Adipocyte (in vitro differentiated cells): ENCODE measurements around the gene BCL2L1.
A peak's percentile ranks its signal among the peaks of the same experiment; 100 is the strongest.

Experiments
- DNase-seq: peaks from one replicate; pipeline ENCODE4 v3.0.0-alpha.2; 2015; ENCODE audit warnings: low read depth
- H3K27me3 ChIP-seq: replicated peaks from 2 replicates; pipeline ENCODE4 v1.7.0; 2013; ENCODE audit warnings: mild to moderate bottlenecking, low read length, moderate library complexity; ENCODE audit not compliant: control insufficient read depth, insufficient read depth
- H3K36me3 ChIP-seq: 2 replicates; pipeline ENCODE4 v1.7.0; 2013; ENCODE audit warnings: low read length, mild to moderate bottlenecking, moderate library complexity; ENCODE audit not compliant: control insufficient read depth, insufficient read depth, severe bottlenecking
- H3K4me1 ChIP-seq: 2 replicates; pipeline ENCODE4 v1.7.0; 2013; ENCODE audit warnings: mild to moderate bottlenecking, low read length, moderate library complexity; ENCODE audit not compliant: control insufficient read depth, insufficient read depth
- H3K4me3 ChIP-seq: 2 replicates; pipeline ENCODE4 v1.7.0; 2013; ENCODE audit warnings: mild to moderate bottlenecking, low read length, moderate library complexity
- H3K9ac ChIP-seq: 2 replicates; pipeline ENCODE4 v1.7.0; 2013; ENCODE audit warnings: mild to moderate bottlenecking, low read length, moderate library complexity
- H3K9me3 ChIP-seq: 2 replicates; pipeline ENCODE4 v1.7.0; 2013; ENCODE audit warnings: mild to moderate bottlenecking, low read length, moderate library complexity; ENCODE audit not compliant: control insufficient read depth

Gene BCL2L1

DNA sequence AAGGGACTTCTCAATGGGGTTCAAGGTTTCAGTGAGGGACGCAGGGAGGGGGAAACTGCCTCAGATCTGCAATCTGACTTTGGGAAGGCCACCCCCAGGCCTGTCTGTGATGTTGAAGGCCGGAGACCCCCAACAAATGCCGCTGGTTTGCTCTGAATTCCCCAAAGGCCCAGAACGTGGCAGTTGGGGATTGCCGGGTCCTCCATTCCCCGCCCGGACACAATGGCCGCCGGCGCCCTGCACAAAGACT lies 326 bp upstream of the BCL2L1 start:
- H3K4me3 ChIP-seq, result peak overlapping the region; percentile 83

GRCh38 chr20:31721408-31722256 lies 1.0 kb downstream of the BCL2L1 start:
- no peak for DNase-seq
- peak overlapping the region; percentile 98 for H3K9ac ChIP-seq
- H3K4me3 ChIP-seq, result peak overlapping the region; percentile 83
- H3K9me3 ChIP-seq, result no peaks in the 10 kb centered on the region
- H3K36me3 ChIP-seq, result peaks cover 27% of the 10 kb centered on the region
- no peaks in the 10 kb centered on the region for H3K27me3 ChIP-seq
- peaks cover 42% of the 10 kb centered on the region for H3K4me1 ChIP-seq

More for the DNA sequence above, 326 bp upstream of the BCL2L1 start:
- H3K27me3 ChIP-seq, result no peaks in the 10 kb centered on the region
- H3K36me3 ChIP-seq, result peaks cover 17% of the 10 kb centered on the region
- no peaks in the 10 kb centered on the region for H3K9me3 ChIP-seq
- H3K9ac ChIP-seq, result peak overlapping the region; percentile 98
- no peak for DNase-seq
- peaks cover 34% of the 10 kb centered on the region for H3K4me1 ChIP-seq

DNA sequence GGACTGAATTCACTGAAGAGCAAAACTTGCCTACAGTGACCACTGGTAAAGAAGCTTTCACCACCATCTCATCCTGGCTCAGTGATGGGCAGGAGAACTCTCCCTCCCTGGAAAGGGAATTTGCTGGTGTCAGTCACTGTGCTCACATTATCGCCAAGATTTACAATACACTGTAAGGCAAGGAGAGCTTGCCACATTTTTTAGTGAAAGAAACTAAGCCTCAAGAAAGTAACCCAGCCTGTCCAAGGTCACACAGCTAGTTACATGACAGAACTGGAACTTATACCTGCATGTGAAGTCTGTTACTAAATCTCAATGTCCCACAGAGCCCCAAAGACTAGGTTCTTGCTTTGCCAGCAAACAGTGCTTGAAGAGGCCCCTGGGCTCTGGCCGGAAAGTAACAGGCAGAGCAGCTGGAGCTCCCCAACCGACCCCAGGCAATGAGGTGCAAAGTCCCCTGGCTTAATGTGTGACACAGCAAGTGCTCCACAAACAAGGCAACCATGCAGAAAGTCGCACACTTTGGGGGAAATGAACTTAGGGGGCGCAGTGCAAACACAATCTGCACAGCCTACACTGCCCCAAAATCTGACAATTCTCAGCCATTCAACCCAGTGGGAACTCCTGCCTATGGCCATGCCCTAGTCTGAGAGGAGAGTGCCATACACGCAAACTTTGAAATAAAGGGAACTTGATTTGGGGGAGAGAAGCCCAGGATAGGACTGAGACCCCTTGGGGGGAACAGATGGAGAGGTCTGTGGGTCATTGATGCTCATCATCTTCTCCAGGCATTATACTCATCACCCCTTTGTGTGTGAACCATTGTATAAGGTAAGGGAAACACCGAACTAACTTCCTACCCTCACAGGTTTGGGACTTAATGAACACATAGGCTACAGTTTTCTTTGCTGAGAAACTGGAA lies 1.9 kb downstream of the BCL2L1 start:
- peak; percentile 32 for DNase-seq
- peak overlapping the region; percentile 83 for H3K4me3 ChIP-seq

GRCh38 chr20:31719644-31720485 lies 2.8 kb downstream of the BCL2L1 start:
- H3K4me3 ChIP-seq, result peak overlapping the region; percentile 83

More for the DNA sequence above, 1.9 kb downstream of the BCL2L1 start:
- no peaks in the 10 kb centered on the region for H3K27me3 ChIP-seq
- H3K9ac ChIP-seq, result peak overlapping the region; percentile 98
- H3K9me3 ChIP-seq, result no peaks in the 10 kb centered on the region
- H3K4me1 ChIP-seq, result peaks cover 51% of the 10 kb centered on the region
- peaks cover 34% of the 10 kb centered on the region for H3K36me3 ChIP-seq

DNA sequence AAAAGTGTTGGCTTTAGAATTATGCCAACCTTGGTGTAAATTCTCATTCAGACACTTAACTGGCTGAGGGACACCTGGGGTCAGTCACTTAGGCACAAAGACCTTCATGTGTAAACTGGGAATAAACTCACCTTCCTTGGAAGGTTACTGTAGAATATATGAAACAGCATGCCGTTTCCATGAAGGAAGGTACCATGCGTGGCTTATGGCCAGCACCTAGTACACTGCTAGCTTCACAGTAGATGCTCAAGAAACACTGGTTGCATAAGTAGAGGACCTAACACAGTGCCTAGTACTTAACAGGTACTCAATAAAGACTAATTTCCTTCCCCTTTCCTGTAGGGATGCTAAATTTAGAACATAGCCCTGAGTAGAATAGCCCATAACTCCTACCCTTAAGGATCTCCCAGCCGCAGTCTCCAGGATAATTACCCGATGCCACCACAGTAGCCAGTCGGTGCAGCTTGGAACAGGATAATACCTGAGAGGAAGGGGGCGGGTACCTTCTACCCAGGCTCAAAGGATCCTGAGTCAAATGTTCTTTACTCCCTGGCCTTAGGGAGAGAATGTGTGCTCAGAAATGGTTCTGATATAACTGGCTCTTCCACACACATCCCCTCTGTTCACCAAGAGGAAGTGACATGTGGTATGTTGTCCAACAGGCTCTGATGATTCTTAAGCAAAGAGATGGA lies 3.6 kb downstream of the BCL2L1 start:
- peak overlapping the region; percentile 83 for H3K4me3 ChIP-seq
- peaks cover 46% of the 10 kb centered on the region for H3K36me3 ChIP-seq
- H3K27me3 ChIP-seq, result no peaks in the 10 kb centered on the region
- H3K9me3 ChIP-seq, result no peaks in the 10 kb centered on the region
- peak overlapping the region; percentile 98 for H3K9ac ChIP-seq
- peaks cover 65% of the 10 kb centered on the region for H3K4me1 ChIP-seq
- no peak for DNase-seq

More at GRCh38 chr20:31719644-31720485, 2.8 kb downstream of the BCL2L1 start:
- H3K9me3 ChIP-seq, result no peaks in the 10 kb centered on the region
- peak overlapping the region; percentile 98 for H3K9ac ChIP-seq
- DNase-seq, result peak; percentile 22
- H3K4me1 ChIP-seq, result peaks cover 58% of the 10 kb centered on the region
- H3K27me3 ChIP-seq, result no peaks in the 10 kb centered on the region
- peaks cover 39% of the 10 kb centered on the region for H3K36me3 ChIP-seq

GRCh38 chr20:31717478-31718201 lies 5.0 kb downstream of the BCL2L1 start:
- no peak for DNase-seq
- Histone ChIP-seq H3K27me3 (no peaks in the 10 kb centered on the region), H3K36me3 (peaks cover 51% of the 10 kb centered on the region), H3K4me1 (peaks cover 80% of the 10 kb centered on the region), H3K9ac (peak overlapping the region; percentile 67), H3K4me3 (peak overlapping the region; percentile 68), H3K9me3 (no peaks in the 10 kb centered on the region)

- Histone ChIP-seq H3K36me3 (peaks cover 51% of the 10 kb centered on the region), H3K9me3 (no peaks in the 10 kb centered on the region), H3K4me1 (peaks cover 86% of the 10 kb centered on the region), H3K9ac (peak overlapping the region; percentile 67), H3K4me3 (peak overlapping the region; percentile 68), H3K27me3 (no peaks in the 10 kb centered on the region)
- DNase-seq, result no peak
These were observed 5.7 kb downstream of the BCL2L1 start for GRCh38 chr20:31716818-31717477.

- Histone ChIP-seq H3K4me1 (peaks cover 86% of the 10 kb centered on the region), H3K9ac (peak overlapping the region; percentile 67), H3K9me3 (no peaks in the 10 kb centered on the region), H3K4me3 (peak overlapping the region; percentile 68), H3K27me3 (no peaks in the 10 kb centered on the region), H3K36me3 (peaks cover 52% of the 10 kb centered on the region)
- DNase-seq, result peak; percentile 13
These were observed 6.3 kb downstream of the BCL2L1 start for GRCh38 chr20:31716351-31716750.

GRCh38 chr20:31715766-31716165 lies 6.9 kb downstream of the BCL2L1 start:
- H3K36me3 ChIP-seq, result peaks cover 57% of the 10 kb centered on the region
- H3K4me3 ChIP-seq, result peak overlapping the region; percentile 68
- H3K9ac ChIP-seq, result peak overlapping the region; percentile 67
- H3K27me3 ChIP-seq, result no peaks in the 10 kb centered on the region
- peaks cover 89% of the 10 kb centered on the region for H3K4me1 ChIP-seq
- no peak for DNase-seq
- H3K9me3 ChIP-seq, result no peaks in the 10 kb centered on the region
